Mucosa of descending colon (tissue), 3 donors: Measurements from ENCODE around the gene NR2F1-AS1. TPM values are rescaled to one million over a fixed set of nuclear protein-coding genes. Genes with fewer than 3 reads are reported as not detected.

Source experiments
- ATAC-seq: fragments of 200-7000 bp; cut with Tn5 transposase; one replicate; pipeline ENCODE4 v1.9.1; 2020; ENCODE audit warnings: mild to moderate bottlenecking, moderate library complexity
- DNase-seq, 3 donors: peaks; one replicate each; pipeline ENCODE4 v3.0.0-alpha.2; 2020
- H3K36me3 ChIP-seq: fragments of 200-600 bp; one replicate; pipeline ENCODE4 v1.8.0; 2021; ENCODE audit warnings: low read depth, mild to moderate bottlenecking
- H3K4me1 ChIP-seq: fragments of 200-600 bp; one replicate; pipeline ENCODE4 v1.8.0; 2021; ENCODE audit warnings: low read depth, mild to moderate bottlenecking
- H3K4me3 ChIP-seq: fragments of 200-600 bp; one replicate; pipeline ENCODE4 v1.8.0; 2021; ENCODE audit warnings: mild to moderate bottlenecking
- H3K9me3 ChIP-seq: fragments of 200-600 bp; one replicate; pipeline ENCODE4 v1.8.0; 2021; ENCODE audit warnings: mild to moderate bottlenecking
- intact Hi-C, 2 donors: fragments of 100-400 bp; cut with DNase I in 1 of 2; cut with micrococcal nuclease in 1 of 2; formaldehyde crosslinking; loops; one replicate each; pipeline versions ENCODE4 v1.11.0 to v1.11.1; 2022; cut with DNase I, micrococcal nuclease
- total RNA-seq, 3 donors: library from RNA; stranded (reverse); fragmentation: NEBNext Ultra II Directional in 2 of 3; extraction: Animal tissue kit (Norgen Biotek cat#: 25700) in 2 of 3; gene quantifications; one replicate each; pipeline versions ENCODE4 v1.2.1 to v1.2.4, GENCODE V29; 2021 to 2023
- TF ChIP-seq, protein P1 (sequence below): fragments of 200-600 bp; IDR thresholded peaks from one replicate; pipeline ENCODE4 v1.8.0; 2022; ENCODE audit warnings: antibody characterized with exemption, mild to moderate bottlenecking
- donor health status: DM: no; HTN: no; CAD: no; lungs with moderate emphysema.
- donor health status: DM: no; HTN: no; CAD: no.
- donor health status: DM: no; HTN: yes; CAD: no.

NR2F1-AS1 gene
- total RNA-seq, 3 donors from 2014 or later = 1.5 to 5.7 (median 2.2) TPM

DNA sequence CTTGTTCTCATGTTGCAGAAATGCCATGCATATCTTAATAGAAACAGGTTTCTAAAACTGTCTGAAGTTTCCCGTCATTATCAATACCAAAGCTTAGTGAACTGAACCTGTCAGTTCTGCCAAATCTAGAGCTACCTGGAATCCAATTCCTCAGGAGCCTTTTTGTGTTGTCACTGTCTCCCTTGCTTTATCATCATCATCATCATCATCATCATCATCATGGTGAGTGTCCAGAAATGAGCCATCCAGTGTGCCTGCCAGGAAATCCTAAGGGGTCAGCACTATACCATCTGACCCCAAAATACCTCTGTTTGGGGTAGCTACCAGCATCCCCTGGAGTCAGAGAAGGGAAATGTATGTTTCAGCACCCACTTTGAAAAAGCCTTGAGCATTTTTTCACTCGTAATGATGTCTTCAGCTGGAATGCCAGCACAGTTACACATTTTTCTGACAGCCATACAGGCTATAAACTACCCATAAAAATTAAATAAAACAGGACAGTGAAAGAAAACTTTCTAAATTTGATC lies 150.3 kb downstream of the NR2F1-AS1 start:
- no peaks in the 10 kb centered on the region for H3K4me1 ChIP-seq
- H3K36me3 ChIP-seq = no peaks in the 10 kb centered on the region
- no peak for ATAC-seq
- H3K9me3 ChIP-seq = no peaks in the 10 kb centered on the region
- intact Hi-C loops = no loop called here
- H3K4me3 ChIP-seq = no peak overlapping the region
- no peak for DNase-seq
- TF ChIP-seq, protein P1, sequence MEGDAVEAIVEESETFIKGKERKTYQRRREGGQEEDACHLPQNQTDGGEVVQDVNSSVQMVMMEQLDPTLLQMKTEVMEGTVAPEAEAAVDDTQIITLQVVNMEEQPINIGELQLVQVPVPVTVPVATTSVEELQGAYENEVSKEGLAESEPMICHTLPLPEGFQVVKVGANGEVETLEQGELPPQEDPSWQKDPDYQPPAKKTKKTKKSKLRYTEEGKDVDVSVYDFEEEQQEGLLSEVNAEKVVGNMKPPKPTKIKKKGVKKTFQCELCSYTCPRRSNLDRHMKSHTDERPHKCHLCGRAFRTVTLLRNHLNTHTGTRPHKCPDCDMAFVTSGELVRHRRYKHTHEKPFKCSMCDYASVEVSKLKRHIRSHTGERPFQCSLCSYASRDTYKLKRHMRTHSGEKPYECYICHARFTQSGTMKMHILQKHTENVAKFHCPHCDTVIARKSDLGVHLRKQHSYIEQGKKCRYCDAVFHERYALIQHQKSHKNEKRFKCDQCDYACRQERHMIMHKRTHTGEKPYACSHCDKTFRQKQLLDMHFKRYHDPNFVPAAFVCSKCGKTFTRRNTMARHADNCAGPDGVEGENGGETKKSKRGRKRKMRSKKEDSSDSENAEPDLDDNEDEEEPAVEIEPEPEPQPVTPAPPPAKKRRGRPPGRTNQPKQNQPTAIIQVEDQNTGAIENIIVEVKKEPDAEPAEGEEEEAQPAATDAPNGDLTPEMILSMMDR = no peak

DNA sequence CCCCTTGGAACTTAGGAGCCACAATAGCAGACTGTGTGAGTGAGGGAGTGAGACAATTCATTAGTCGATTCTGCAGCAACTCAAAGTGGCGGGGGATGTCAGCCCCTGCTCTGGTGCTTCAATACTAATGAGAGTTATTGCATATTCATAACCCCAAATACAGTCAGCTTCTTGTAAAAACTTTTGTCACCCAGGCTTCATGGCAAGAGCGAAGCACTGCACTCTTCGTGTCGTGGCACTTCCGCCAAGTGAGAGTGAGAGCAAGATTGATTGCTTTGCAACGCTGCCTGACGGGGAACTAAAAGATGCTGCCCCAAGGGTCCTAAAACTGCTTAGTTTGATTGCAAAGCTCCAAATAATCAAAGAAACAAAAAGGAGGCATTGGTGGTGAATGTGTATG lies 150.9 kb downstream of the NR2F1-AS1 start:
- H3K36me3 ChIP-seq = no peaks in the 10 kb centered on the region
- no peaks in the 10 kb centered on the region for H3K4me1 ChIP-seq
- TF ChIP-seq, protein P1 = no peak
- no peak overlapping the region for H3K4me3 ChIP-seq
- no peak for ATAC-seq
- intact Hi-C loops = no loop called here
- no peak for DNase-seq
- H3K9me3 ChIP-seq = no peaks in the 10 kb centered on the region

DNA sequence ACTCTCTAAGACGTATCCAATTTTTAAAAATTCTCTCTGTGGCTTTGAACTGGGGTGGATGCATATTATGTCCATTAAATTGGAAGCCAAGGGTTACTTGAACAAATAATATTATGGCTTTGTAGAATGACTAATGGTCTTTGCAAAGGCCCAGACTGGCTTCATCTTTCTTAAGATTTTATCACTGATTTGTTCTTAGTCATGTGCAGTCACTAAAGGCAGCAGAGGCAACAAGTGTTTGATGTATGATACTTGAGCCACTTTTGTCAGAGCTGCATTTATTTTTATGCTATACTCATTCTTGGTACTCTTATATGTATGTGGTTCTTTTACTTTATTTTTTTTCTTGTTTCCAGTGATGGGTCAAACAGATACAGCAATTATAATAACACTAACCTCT lies 152.2 kb downstream of the NR2F1-AS1 start:
- H3K4me1 ChIP-seq = no peaks in the 10 kb centered on the region
- ATAC-seq (no peak), DNase-seq (no peak)
- no peak overlapping the region for H3K4me3 ChIP-seq
- H3K36me3 ChIP-seq = no peaks in the 10 kb centered on the region
- TF ChIP-seq, protein P1 = no peak
- intact Hi-C loops = no loop called here
- no peaks in the 10 kb centered on the region for H3K9me3 ChIP-seq

DNA sequence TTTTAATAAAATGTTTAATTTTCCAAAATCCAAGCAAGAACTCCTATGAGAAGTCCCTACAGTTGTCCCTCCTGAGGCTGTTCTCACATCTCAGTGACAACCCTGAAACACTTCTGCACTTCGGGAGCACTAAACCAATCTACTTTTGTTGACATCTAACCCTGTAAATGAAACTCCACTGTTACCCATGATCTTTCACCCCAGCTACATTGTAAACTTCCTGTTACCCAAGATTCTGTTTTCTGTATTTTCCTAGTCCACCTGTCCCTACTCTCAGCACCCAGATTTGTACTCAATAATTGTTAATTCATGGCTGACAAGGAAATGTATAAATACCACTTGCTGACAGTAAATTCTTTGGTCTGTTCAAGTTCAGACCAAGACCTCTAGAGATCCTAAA lies 153.7 kb downstream of the NR2F1-AS1 start:
- Histone ChIP-seq H3K4me1 (no peaks in the 10 kb centered on the region), H3K36me3 (no peaks in the 10 kb centered on the region), H3K9me3 (no peaks in the 10 kb centered on the region), H3K4me3 (no peak overlapping the region)
- DNase-seq (no peak), ATAC-seq (no peak)
- intact Hi-C loops = no loop called here
- TF ChIP-seq, protein P1 = no peak

DNA sequence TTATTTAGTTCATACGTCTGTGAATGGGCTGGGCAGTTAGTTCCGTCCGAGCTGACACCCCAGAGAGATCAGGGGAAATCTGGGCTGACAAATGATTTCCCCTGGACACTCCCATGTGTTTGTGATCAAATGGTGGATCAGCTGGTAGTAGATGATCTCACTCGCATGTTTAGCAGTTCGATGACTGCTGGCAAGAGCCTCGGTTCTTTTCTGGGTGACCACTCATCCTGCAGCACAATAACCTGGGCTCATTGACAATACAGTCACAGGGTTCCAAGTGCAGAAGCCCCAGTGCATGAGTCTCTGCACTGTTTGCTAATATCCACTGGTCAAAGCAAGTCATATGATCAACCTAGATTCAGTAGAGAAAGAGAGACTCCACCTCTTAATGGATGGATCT lies 155.9 kb downstream of the NR2F1-AS1 start:
- Histone ChIP-seq H3K4me1 (no peaks in the 10 kb centered on the region), H3K4me3 (no peak overlapping the region), H3K36me3 (no peaks in the 10 kb centered on the region), H3K9me3 (no peaks in the 10 kb centered on the region)
- no peak for ATAC-seq
- intact Hi-C loops = no loop called here
- no peak for DNase-seq
- TF ChIP-seq, protein P1 = no peak

DNA sequence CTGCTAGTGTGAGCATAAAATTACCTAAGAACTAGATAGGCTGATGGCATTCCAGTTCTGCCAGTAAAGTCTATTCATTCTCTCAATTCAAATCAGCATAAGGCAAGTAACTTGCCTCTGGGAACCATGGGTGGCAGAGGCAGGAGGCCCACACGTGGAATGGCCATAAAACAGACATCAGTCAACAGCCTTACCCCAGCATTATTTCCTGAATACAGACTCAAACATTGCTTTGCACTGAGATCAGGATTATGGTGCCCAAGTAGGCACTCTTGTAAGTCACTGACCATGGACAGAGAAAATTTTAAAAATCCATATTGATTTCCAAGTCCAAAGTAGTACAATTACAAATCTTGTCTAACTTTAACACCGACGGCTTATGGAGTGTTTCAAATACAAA lies 157.7 kb downstream of the NR2F1-AS1 start:
- TF ChIP-seq, protein P1 = no peak
- ATAC-seq = no peak

More for the DNA sequence above, 157.7 kb downstream of the NR2F1-AS1 start:
- no peaks in the 10 kb centered on the region for H3K4me1 ChIP-seq
- no peaks in the 10 kb centered on the region for H3K9me3 ChIP-seq
- no peaks in the 10 kb centered on the region for H3K36me3 ChIP-seq
- DNase-seq = no peak
- intact Hi-C loops = no loop called here
- no peak overlapping the region for H3K4me3 ChIP-seq
